T47D (cell line): ENCODE results near the gene TNFRSF14.

ENCODE experiments used
- DNase-seq, 2 experiments: peaks; one replicate each; pipeline versions ENCODE4 v3.0.0 to v3.0.0-alpha.2; 2011 to 2012; ENCODE audit warnings: low read depth in 1 of 2, low spot score in 1 of 2
- JUND ChIP-seq: IDR thresholded peaks from 2 replicates; pipeline ENCODE4 v1.6.1; 2012; ENCODE audit warnings: low read depth
- in situ Hi-C: cut with HindIII; loops from 2 replicates; pipeline ENCODE4 v1.10.0; 2016; ENCODE audit warnings: low sequenced_read_pairs, low pct_unique_long_range_greater_than_20kb

Gene TNFRSF14

GRCh38 chr1:2535981-2536380 is 20.2 kb upstream of the TNFRSF14 start:
- TF ChIP-seq JUND = no peak
- no peak for DNase-seq
- in situ Hi-C loops = no loop called here

GRCh38 chr1:2537784-2538115 is 18.4 kb upstream of the TNFRSF14 start:
- no peak for TF ChIP-seq JUND
- in situ Hi-C loops = no loop called here

GRCh38 chr1:2538376-2538775 is 17.8 kb upstream of the TNFRSF14 start:
- no peak for TF ChIP-seq JUND
- in situ Hi-C loops = no loop called here
- DNase-seq = no peak

More at GRCh38 chr1:2537784-2538115, 18.4 kb upstream of the TNFRSF14 start:
- no peak for DNase-seq

GRCh38 chr1:2538872-2539271 is 17.3 kb upstream of the TNFRSF14 start:
- in situ Hi-C loops = no loop called here
- DNase-seq = no peak
- TF ChIP-seq JUND = no peak

- in situ Hi-C loops = no loop called here
- TF ChIP-seq JUND = no peak
- no peak for DNase-seq
These were observed 16.8 kb upstream of the TNFRSF14 start for GRCh38 chr1:2539312-2539907.

GRCh38 chr1:2540816-2541492 is 15.2 kb upstream of the TNFRSF14 start:
- DNase-seq = no peak
- no peak for TF ChIP-seq JUND
- in situ Hi-C loops = no loop called here

GRCh38 chr1:2541619-2542245 is 14.4 kb upstream of the TNFRSF14 start:
- in situ Hi-C loops = no loop called here
- no peak for DNase-seq
- TF ChIP-seq JUND = no peak

GRCh38 chr1:2542246-2542915 is 13.8 kb upstream of the TNFRSF14 start:
- in situ Hi-C loops = no loop called here
- no peak for TF ChIP-seq JUND
- DNase-seq = no peak

GRCh38 chr1:2543543-2544092 is 12.6 kb upstream of the TNFRSF14 start:
- in situ Hi-C loops = no loop called here
- TF ChIP-seq JUND = no peak
- no peak for DNase-seq

- no peak for TF ChIP-seq JUND
- DNase-seq = no peak
- in situ Hi-C loops = no loop called here
These were observed 11.9 kb upstream of the TNFRSF14 start for GRCh38 chr1:2544093-2544874.

- no peak for TF ChIP-seq JUND
- no peak for DNase-seq
- in situ Hi-C loops = no loop called here
These were observed 11.1 kb upstream of the TNFRSF14 start for GRCh38 chr1:2544875-2545640.
